Heart left ventricle (tissue), 16 donors: ENCODE data around the gene INTU. TPM values are rescaled to one million over a fixed set of nuclear protein-coding genes. Genes with fewer than 3 reads are reported as not detected.

ENCODE experiments used
- ATAC-seq, 4 donors: fragments of 200-7000 bp; cut with Tn5 transposase; one replicate each; pipeline ENCODE4 v1.9.1; 2020 to 2022; ENCODE audit warnings: moderate library complexity in 4 of 4, mild to moderate bottlenecking in 3 of 4, moderate number of reproducible peaks in 1 of 4
- DNase-seq, 5 donors: peaks; one replicate each; pipeline ENCODE4 v3.0.0-alpha.2; 2020
- H3K27ac ChIP-seq, 12 donors: fragments of 200-600 bp; sonication (generic) in 4 of 12; one replicate each; pipeline versions ENCODE4 v1.5.0 to v1.8.0; 2016 to 2022; ENCODE audit warnings: mild to moderate bottlenecking in 2 of 12
- H3K27me3 ChIP-seq, 9 donors: fragments of 200-600 bp; sonication (generic) in 2 of 9; one replicate each; pipeline versions ENCODE4 v1.5.1 to v1.8.0; 2016 to 2022; ENCODE audit warnings: mild to moderate bottlenecking in 3 of 9
- H3K36me3 ChIP-seq, 9 donors: fragments of 200-600 bp; sonication (generic) in 2 of 9; one replicate each; pipeline versions ENCODE4 v1.5.0 to v1.8.0; 2018 to 2022; ENCODE audit warnings: mild to moderate bottlenecking in 2 of 9
- H3K4me1 ChIP-seq, 12 donors: fragments of 200-600 bp; sonication (generic) in 4 of 12; one replicate each; pipeline versions ENCODE4 v1.5.0 to v1.8.0; 2016 to 2022; ENCODE audit warnings: mild to moderate bottlenecking in 3 of 12
- H3K4me3 ChIP-seq, 12 donors: fragments of 200-600 bp; sonication (generic) in 4 of 12; one replicate each; pipeline versions ENCODE4 v1.5.0 to v1.8.0; 2017 to 2022; ENCODE audit warnings: mild to moderate bottlenecking in 9 of 12, moderate library complexity in 4 of 12
- H3K9me3 ChIP-seq, 12 donors: fragments of 200-600 bp; sonication (generic) in 4 of 12; one replicate each; pipeline versions ENCODE4 v1.5.0 to v1.8.0; 2016 to 2022; ENCODE audit warnings: mild to moderate bottlenecking in 1 of 12
- CTCF ChIP-seq, 12 donors: fragments of 200-600 bp; sonication (generic) in 4 of 12; IDR thresholded peaks; one replicate each; pipeline versions ENCODE4 v1.5.0 to v1.8.0; 2018 to 2022; ENCODE audit warnings: antibody characterized with exemption in 12 of 12, mild to moderate bottlenecking in 5 of 12
- POLR2A ChIP-seq, 2 donors: fragments of 450-650 bp; IDR thresholded peaks; one replicate each; pipeline ENCODE4 v1.6.1; 2017; ENCODE audit warnings: antibody characterized with exemption in 2 of 2, mild to moderate bottlenecking in 2 of 2, moderate library complexity in 2 of 2
- WGBS, 4 donors: extraction: QIAGEN DNeasy Blood & Tissue Kit in 2 of 4; methylation state at CpG; one replicate each; pipeline versions ENCODE4 v1.1.5 to v1.1.7; 2013 to 2018; 5-methylcytosine and 5-hydroxymethylcytosine counted together
- intact Hi-C, 10 donors: fragments of 100-400 bp; cut with DNase I; formaldehyde crosslinking; loops; one replicate each; pipeline versions ENCODE4 v1.11.1 to v1.14.2; 2022
- polyA plus RNA-seq, 2 donors: library from polyadenylated mRNA; stranded (reverse); fragments of 200-250 nt; gene quantifications; one replicate each; pipeline ENCODE4 v1.2.3, GENCODE V29; 2013
- total RNA-seq, 9 donors: library from RNA; depleted of rRNA in 2 of 9; stranded (reverse); fragments of >200 nt in 2 of 9; fragmentation: NEBNext Ultra II Directional in 3 of 9; extraction: Animal tissue kit (Norgen Biotek cat#: 25700) in 3 of 9; gene quantifications; one replicate each; pipeline versions ENCODE4 v1.1.0 to v1.2.4, GENCODE V29; 2016 to 2023
- donor health status: ischemic (EF 13 %, LVEDD 7.1; RV severe dilation, severe dysfunction).
- donor health status: healthy with polysubstance abuse.
- donor health status: DM: no; HTN: yes; CAD: no.
- donor health status: DM: no; HTN: no; CAD: no.
- donor health status: ischemic (EF 25% LVEDD 6.9; RV normal size, moderate dysfunction).
- donor health status: ischemic (EF 25% LVEDD 5.7; RV mildly dilated, moderate dysfunction).
- donor health status: healthy.
- donor health status: DM: yes; HTN: yes; CAD: no.
- donor health status: ischemic (EF 35%, LVEDD 5.7; RV mildly dilated, moderate dysfunction).
- donor health status: nonischemic (EF 11% LVEDD 7.7; RV severe dilation, severe dysfunction).
- donor health status: DM: yes; HTN: yes; CAD: no.
- donor health status: PGD.
- donor health status: ischemic (EF 29% LVEDD 5.4; RV normal size, mild dysfunction).
- donor health status: nonischemic (EF 23%, LVEDD 6.1; RV moderate dilation, normal function).

The INTU gene
- total and polyA plus RNA-seq, 11 donors, result 1.6 to 7.6 (median 3.7) TPM

DNA sequence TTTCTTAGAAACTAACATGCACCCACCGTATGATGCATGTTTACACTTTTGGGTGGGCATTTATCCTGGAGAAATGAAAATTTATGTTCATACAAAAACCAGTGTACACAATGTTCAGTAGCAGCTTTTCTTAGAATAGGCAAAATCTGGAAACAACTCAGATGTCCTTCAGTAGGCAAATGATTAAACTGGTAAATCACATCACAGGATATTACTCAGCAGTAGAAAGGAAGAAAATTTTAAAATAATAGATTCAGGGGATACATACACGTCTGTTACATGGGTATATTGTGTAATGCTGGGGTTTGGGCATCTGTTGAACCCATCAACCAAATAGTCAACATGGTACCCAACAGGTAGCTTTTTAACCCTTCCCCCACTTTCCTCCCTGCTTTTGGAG, 124.1 kb downstream of the INTU start:
- DNase-seq, result no peak
- Histone ChIP-seq H3K4me1 (no peaks in the 10 kb centered on the region), H3K4me3 (no peak overlapping the region), H3K27ac (no peak overlapping the region), H3K9me3 (peaks cover 0 to 16% (median 2%) of the 10 kb centered on the region in 12 donors), H3K36me3 (no peaks in the 10 kb centered on the region), H3K27me3 (no peaks in the 10 kb centered on the region)
- no peak for ATAC-seq
- 69 to 85% (median 75%) methylated on average over 2 of the region's 2 CpGs for WGBS, 4 donors
- TF ChIP-seq CTCF (IDR thresholded peaks at IDR 0.05) (no peak), POLR2A (IDR thresholded peaks at IDR 0.05) (no peak)
- intact Hi-C loops, result no loop called here

DNA sequence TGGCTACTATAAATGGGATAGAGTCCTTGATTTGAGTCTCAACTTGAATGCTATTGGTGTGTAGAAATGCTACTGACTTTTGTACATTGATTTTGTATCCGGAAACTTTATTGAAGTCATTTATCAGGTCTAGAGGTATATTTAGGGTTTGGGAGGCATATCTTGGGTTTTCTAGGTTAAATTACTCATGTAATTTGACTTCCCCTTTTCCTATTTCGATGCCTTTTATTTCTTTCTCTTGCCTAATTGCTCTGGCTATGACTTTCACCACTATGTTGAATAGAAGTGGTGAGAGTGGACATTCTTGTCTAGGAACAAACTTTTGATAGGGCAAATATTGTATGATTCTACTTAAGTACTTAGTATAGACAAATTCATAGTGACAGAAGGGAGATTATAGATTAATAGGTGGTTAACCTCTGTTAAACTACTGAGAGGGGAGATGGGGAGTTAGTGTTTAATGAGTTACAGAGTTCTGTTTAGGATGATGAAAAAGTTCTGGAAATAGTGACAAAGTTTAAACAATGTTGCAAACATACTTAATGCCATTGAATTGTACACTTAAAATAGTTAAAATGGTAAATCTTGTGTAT, 126.6 kb downstream of the INTU start:
- Histone ChIP-seq H3K4me3 (no peak overlapping the region), H3K27me3 (no peaks in the 10 kb centered on the region), H3K9me3 (peaks cover 0 to 16% (median 2%) of the 10 kb centered on the region in 12 donors), H3K27ac (no peak overlapping the region), H3K36me3 (no peaks in the 10 kb centered on the region), H3K4me1 (no peaks in the 10 kb centered on the region)
- 74 to 78% (median 75%) methylated on average over 2 of the region's 2 CpGs for WGBS, 4 donors
- TF ChIP-seq POLR2A (IDR thresholded peaks at IDR 0.05) (no peak), CTCF (IDR thresholded peaks at IDR 0.05) (no peak)
- no peak for ATAC-seq
- intact Hi-C loops, result no loop called here
- DNase-seq, result no peak

DNA sequence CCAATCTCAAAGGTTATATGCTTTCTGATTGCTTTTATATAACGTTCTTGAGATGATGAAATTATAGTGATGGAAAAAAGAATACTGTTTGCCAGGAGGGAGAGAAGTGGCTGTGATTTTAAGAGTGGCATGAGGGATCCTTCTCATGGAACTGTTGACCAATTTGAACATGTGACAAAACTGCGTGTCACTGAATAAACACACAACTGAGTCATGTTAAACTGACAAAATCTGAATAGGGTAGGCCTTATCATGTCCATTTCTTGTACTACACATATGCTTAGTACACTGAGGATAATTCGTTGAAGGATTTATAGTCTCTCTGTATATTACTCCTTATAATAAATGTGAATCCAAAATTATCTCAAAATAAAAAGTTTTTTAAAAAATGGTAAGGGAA, 127.1 kb downstream of the INTU start:
- 69 to 79% (median 77%) methylated on average over 3 of the region's 3 CpGs for WGBS, 4 donors

DNA sequence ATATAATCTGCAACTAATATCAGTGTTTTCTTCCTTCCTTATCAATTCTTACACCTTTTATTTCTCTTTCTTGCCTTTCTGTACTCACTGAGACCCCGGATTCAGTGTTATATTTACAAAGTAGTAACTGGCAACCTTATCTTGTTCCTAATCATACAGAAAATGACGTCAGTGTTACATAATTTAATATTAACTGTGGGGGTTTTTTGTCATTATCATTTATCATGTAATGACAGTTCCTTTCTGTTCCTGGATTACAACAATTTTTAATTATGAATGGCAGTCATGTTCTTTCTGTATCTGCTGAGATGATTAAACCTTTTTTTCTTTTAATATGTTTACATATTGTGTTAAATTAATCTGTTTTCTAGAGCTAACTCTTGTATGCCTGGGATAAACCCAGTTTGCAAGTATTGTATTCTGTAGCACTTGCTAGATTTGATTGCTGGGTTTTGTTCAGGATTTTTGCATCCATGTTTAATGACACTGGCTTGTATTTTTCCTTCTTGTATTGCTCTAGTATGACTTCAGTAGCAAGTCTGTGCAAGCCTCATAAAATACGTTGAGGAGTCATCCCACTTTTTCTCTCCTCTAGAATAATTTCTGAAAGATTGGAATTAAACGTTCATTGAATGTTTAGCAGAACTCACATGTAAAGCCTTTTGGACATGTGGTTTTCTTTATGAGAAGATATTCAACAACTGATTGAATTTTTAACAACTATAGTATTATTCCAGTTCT, 138.9 kb downstream of the INTU start:
- Histone ChIP-seq H3K4me3 (no peak overlapping the region), H3K9me3 (no peaks in the 10 kb centered on the region), H3K36me3 (no peaks in the 10 kb centered on the region), H3K27me3 (peaks cover 0 to 9% (median 0%) of the 10 kb centered on the region in 9 donors), H3K4me1 (no peaks in the 10 kb centered on the region), H3K27ac (no peak overlapping the region)
- intact Hi-C loops, result no loop called here
- 64 to 70% (median 66%) methylated on average over 4 of the region's 4 CpGs for WGBS, 4 donors
- no peak for TF ChIP-seq CTCF (IDR thresholded peaks at IDR 0.05)
- no peak for TF ChIP-seq POLR2A (IDR thresholded peaks at IDR 0.05)
- DNase-seq, result no peak
- ATAC-seq, result no peak

More for the DNA sequence above, 127.1 kb downstream of the INTU start:
- Histone ChIP-seq H3K27ac (no peak overlapping the region), H3K36me3 (no peaks in the 10 kb centered on the region), H3K27me3 (no peaks in the 10 kb centered on the region), H3K9me3 (peaks cover 0 to 16% (median 2%) of the 10 kb centered on the region in 12 donors), H3K4me3 (no peak overlapping the region), H3K4me1 (no peaks in the 10 kb centered on the region)
- DNase-seq (no peak), ATAC-seq (no peak)
- intact Hi-C loops, result no loop called here
- TF ChIP-seq POLR2A (IDR thresholded peaks at IDR 0.05), result no peak
